GM19463 (cell line): ENCODE data around the gene MARCHF9.
A peak's percentile ranks its signal among the peaks of the same experiment; 100 is the strongest.
"Not testable (repeated sequence)": the region's sequence is repeated elsewhere in the genome, so short reads cannot be mapped to it uniquely, and the experiment has no call there.

Source experiments
- ATAC-seq: cut with Tn5 transposase; IDR thresholded peaks from one replicate; pipeline ENCODE4 v1.9.1; 2021; ENCODE audit warnings: mild to moderate bottlenecking, moderate library complexity; ENCODE audit not compliant: unreplicated experiment

The MARCHF9 gene

GRCh38 chr12:57767876-57768275 is 13.0 kb downstream of the MARCHF9 start:
- ATAC-seq: no peak

- ATAC-seq: no peak
Observed at GRCh38 chr12:57769594-57769993, 14.7 kb downstream of the MARCHF9 start.

- no peak for ATAC-seq
Observed at GRCh38 chr12:57770734-57771133, 15.8 kb downstream of the MARCHF9 start.

GRCh38 chr12:57771236-57771872 is 16.5 kb downstream of the MARCHF9 start:
- ATAC-seq: peak; percentile 69

GRCh38 chr12:57771873-57772428 is 17.0 kb downstream of the MARCHF9 start, which contains the start of gene METTL1:
Gene METTL1, minus strand, starts transcription at chr12:57772105. Its CDS starts 22 bp downstream, at chr12:57772083.
- ATAC-seq: peak; percentile 82

- ATAC-seq: peak; percentile 25
Observed at GRCh38 chr12:57772429-57773322, 17.8 kb downstream of the MARCHF9 start, which contains the start of gene EEF1AKMT3. Gene EEF1AKMT3, plus strand, starts transcription at chr12:57772614. Its CDS starts 111 bp downstream, at chr12:57772725.

- ATAC-seq: not testable (repeated sequence)
Observed at GRCh38 chr12:57774634-57775033, 19.7 kb downstream of the MARCHF9 start.

- ATAC-seq: no peak
Observed at GRCh38 chr12:57775044-57775443, 20.1 kb downstream of the MARCHF9 start.

GRCh38 chr12:57775563-57776246 is 20.8 kb downstream of the MARCHF9 start:
- no peak for ATAC-seq

GRCh38 chr12:57776247-57776587 is 21.3 kb downstream of the MARCHF9 start:
- ATAC-seq: no peak

- ATAC-seq: no peak
Observed at GRCh38 chr12:57777367-57777766, 22.5 kb downstream of the MARCHF9 start.

- ATAC-seq: no peak
Observed at GRCh38 chr12:57777911-57778310, 23.0 kb downstream of the MARCHF9 start.

GRCh38 chr12:57779736-57780135 is 24.8 kb downstream of the MARCHF9 start:
- no peak for ATAC-seq

GRCh38 chr12:57780284-57780897 is 25.5 kb downstream of the MARCHF9 start:
- no peak for ATAC-seq

- ATAC-seq: no peak
Observed at GRCh38 chr12:57781244-57781643, 26.3 kb downstream of the MARCHF9 start.

- no peak for ATAC-seq
Observed at GRCh38 chr12:57781801-57782200, 26.9 kb downstream of the MARCHF9 start.

- no peak for ATAC-seq
Observed at GRCh38 chr12:57782243-57782607, 27.3 kb downstream of the MARCHF9 start.

GRCh38 chr12:57782608-57783465 is 27.9 kb downstream of the MARCHF9 start, which contains the start of gene TSFM:
Gene TSFM, plus strand, starts transcription at chr12:57782787. Its CDS starts 15 bp downstream, at chr12:57782802.
- ATAC-seq: peak; percentile 85

GRCh38 chr12:57783466-57783801 is 28.5 kb downstream of the MARCHF9 start:
- ATAC-seq: no peak

GRCh38 chr12:57783861-57784260 is 29.0 kb downstream of the MARCHF9 start:
- ATAC-seq: no peak
